DND-41 (cell line): Measurements from ENCODE around the gene CFAP54.

Source experiments
- CTCF ChIP-seq: IDR thresholded peaks from 2 replicates; pipeline ENCODE4 v1.5.1; 2012; ENCODE audit warnings: borderline replicate concordance, low read length, moderate library complexity, mild to moderate bottlenecking; ENCODE audit not compliant: poor library complexity, severe bottlenecking; ENCODE audit errors: extremely low read depth
- EZH2 ChIP-seq: IDR thresholded peaks from 3 replicates; pipeline ENCODE4 v1.6.1; 2012; ENCODE audit warnings: borderline replicate concordance, low read depth, mild to moderate bottlenecking, moderate library complexity, low read length, inconsistent platforms; ENCODE audit not compliant: severe bottlenecking

GRCh38 chr12:96872961-96873360 lies 383.6 kb downstream of the CFAP54 start:
- no peak for TF ChIP-seq CTCF
- TF ChIP-seq EZH2 = no peak
